GM12892 (cell line): ENCODE results near the gene RAET1L.

ENCODE experiments used
- POLR2A ChIP-seq: IDR thresholded peaks from 2 replicates; pipeline ENCODE4 v1.6.1; 2011; ENCODE audit warnings: low read depth, low read length, control low read depth
- POLR2AphosphoS5 ChIP-seq: IDR thresholded peaks from 2 replicates; pipeline ENCODE4 v1.6.1; 2011; ENCODE audit warnings: low read depth, low read length, control low read depth

DNA sequence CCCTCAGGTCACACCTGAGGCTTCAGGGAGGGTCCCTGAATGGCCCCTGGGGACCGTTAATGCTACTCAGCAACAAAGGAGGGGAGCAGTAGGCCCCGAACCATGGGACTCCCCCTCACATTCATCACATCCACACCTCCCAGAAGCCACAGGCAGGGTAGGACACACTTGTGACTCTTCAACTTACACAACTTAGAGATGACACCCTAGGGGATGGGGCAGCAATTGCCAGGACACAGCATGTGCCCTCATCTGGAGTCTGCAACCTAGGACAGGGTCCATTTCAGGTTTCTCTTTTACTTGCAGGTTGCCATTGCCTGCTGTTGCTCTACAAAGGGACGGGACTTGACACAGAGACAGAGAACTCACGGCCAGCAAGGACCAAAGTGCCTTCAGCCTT, 42.8 kb upstream of the RAET1L start:
- TF ChIP-seq POLR2AphosphoS5 (no peak), POLR2A (no peak)
